Panc1 (cell line): Measurements from ENCODE around the gene SOWAHD.

Source experiments
- CTCF ChIP-seq: fragments of 450-650 bp; IDR thresholded peaks from 2 replicates; pipeline ENCODE4 v1.5.1; 2017; ENCODE audit warnings: mild to moderate bottlenecking
- POLR2AphosphoS5 ChIP-seq: IDR thresholded peaks from 2 replicates; pipeline ENCODE4 v1.6.1; 2012; ENCODE audit warnings: mild to moderate bottlenecking, low read depth, low read length, moderate library complexity
- REST ChIP-seq, 2 experiments: IDR thresholded peaks; 2 replicates each; pipeline ENCODE4 v1.6.1; 2011 to 2012; ENCODE audit warnings: low read depth in 2 of 2, control low read depth in 1 of 2, low read length in 1 of 2, mild to moderate bottlenecking in 1 of 2, moderate library complexity in 1 of 2; ENCODE audit not compliant: insufficient read depth in 1 of 2
- SIN3A ChIP-seq: IDR thresholded peaks from 2 replicates; pipeline ENCODE4 v1.6.1; 2012; ENCODE audit warnings: low read depth, mild to moderate bottlenecking, low read length, moderate library complexity, borderline replicate concordance; ENCODE audit not compliant: insufficient read depth
- TCF7L2 ChIP-seq: IDR thresholded peaks from 2 replicates; pipeline ENCODE4 v1.6.1; 2011; ENCODE audit warnings: mild to moderate bottlenecking, low read depth, low read length, inconsistent platforms

GRCh38 chrX:119790977-119791436 lies 32.6 kb downstream of the SOWAHD start:
- TF ChIP-seq CTCF, result no peak; the same call in 1 of the 2 replicates
- TF ChIP-seq POLR2AphosphoS5, result no peak
- TF ChIP-seq REST (IDR thresholded peaks at IDR 0.05; ENCODE audit: insufficient read depth in 1 of 2, low read depth in 2 of 2, low read length in 1 of 2), result no peak
- TF ChIP-seq TCF7L2, result no peak
- TF ChIP-seq SIN3A, result no peak
